ENCODE data around the gene BBS5.
"Not testable (repeated sequence)": the region's sequence is repeated elsewhere in the genome, so short reads cannot be mapped to it uniquely, and the experiment has no call there.

Gene BBS5

GRCh38 chr2:169479257-169480078, at the start of gene BBS5:
Gene BBS5, plus strand, starts transcription at chr2:169479494. Its CDS starts 60 bp downstream, at chr2:169479554.
- Histone ChIP-seq H3K9ac (peak within 1 kb of the TSS; percentile 73), H3K79me2 (no peaks in the 10 kb centered on the region), H3K36me3 (ENCODE audit: control insufficient read depth, insufficient read depth, low read length) (no peaks in the 10 kb centered on the region), H3K4me1 (no peaks in the 10 kb centered on the region), H3K9me3 (ENCODE audit: control insufficient read depth, low read length) (no peaks in the 10 kb centered on the region), H3K27ac (peak within 1 kb of the TSS; percentile 53), H3K4me3 (ENCODE audit: low read depth, low read length) (peak within 1 kb of the TSS; percentile 94), H2AFZ (peak within 1 kb of the TSS; percentile 94), H3K4me2 (ENCODE audit: low read length) (peak within 1 kb of the TSS; percentile 94), H3K27me3 (ENCODE audit: control insufficient read depth, insufficient read depth, low read length) (no peaks in the 10 kb centered on the region)
- peak; percentile 45 for TF ChIP-seq CTCF (IDR thresholded peaks at IDR 0.05)

- not testable (repeated sequence) for H3K4me2 ChIP-seq (ENCODE audit: low read length); H3K9me3 ChIP-seq (ENCODE audit: control insufficient read depth, low read length); H3K4me3 ChIP-seq (ENCODE audit: low read depth, low read length); H3K36me3 ChIP-seq (ENCODE audit: control insufficient read depth, insufficient read depth, low read length); H3K27ac ChIP-seq; H3K9ac ChIP-seq; H3K27me3 ChIP-seq (ENCODE audit: control insufficient read depth, insufficient read depth, low read length); H2AFZ ChIP-seq; H3K79me2 ChIP-seq; H3K4me1 ChIP-seq
Observed at GRCh38 chr2:169431772-169432171, 47.5 kb upstream of the BBS5 start.

GRCh38 chr2:169434236-169434635, 45.1 kb upstream of the BBS5 start:
- not testable (repeated sequence) for H3K4me1 ChIP-seq; H3K27me3 ChIP-seq (ENCODE audit: control insufficient read depth, insufficient read depth, low read length); H3K79me2 ChIP-seq; H3K27ac ChIP-seq; H3K4me2 ChIP-seq (ENCODE audit: low read length); H2AFZ ChIP-seq; H3K36me3 ChIP-seq (ENCODE audit: control insufficient read depth, insufficient read depth, low read length); H3K4me3 ChIP-seq (ENCODE audit: low read depth, low read length); H3K9ac ChIP-seq; H3K9me3 ChIP-seq (ENCODE audit: control insufficient read depth, low read length)

- Histone ChIP-seq H3K9ac (no peak overlapping the region), H3K36me3 (ENCODE audit: control insufficient read depth, insufficient read depth, low read length) (no peaks in the 10 kb centered on the region), H3K79me2 (no peaks in the 10 kb centered on the region), H3K4me3 (ENCODE audit: low read depth, low read length) (no peak overlapping the region), H3K4me2 (ENCODE audit: low read length) (no peak overlapping the region), H2AFZ (no peak overlapping the region), H3K27me3 (ENCODE audit: control insufficient read depth, insufficient read depth, low read length) (no peaks in the 10 kb centered on the region), H3K4me1 (no peaks in the 10 kb centered on the region), H3K27ac (no peak overlapping the region), H3K9me3 (ENCODE audit: control insufficient read depth, low read length) (no peaks in the 10 kb centered on the region)
- TF ChIP-seq CTCF (IDR thresholded peaks at IDR 0.05) = no peak
Observed at GRCh38 chr2:169438466-169439072, 40.7 kb upstream of the BBS5 start.

- no peak for TF ChIP-seq CTCF (IDR thresholded peaks at IDR 0.05)
- Histone ChIP-seq H3K9ac (no peak overlapping the region), H3K27me3 (ENCODE audit: control insufficient read depth, insufficient read depth, low read length) (no peaks in the 10 kb centered on the region), H3K36me3 (ENCODE audit: control insufficient read depth, insufficient read depth, low read length) (no peaks in the 10 kb centered on the region), H3K27ac (no peak overlapping the region), H3K4me2 (ENCODE audit: low read length) (no peak overlapping the region), H2AFZ (no peak overlapping the region), H3K4me1 (no peaks in the 10 kb centered on the region), H3K9me3 (ENCODE audit: control insufficient read depth, low read length) (no peaks in the 10 kb centered on the region), H3K79me2 (no peaks in the 10 kb centered on the region), H3K4me3 (ENCODE audit: low read depth, low read length) (no peak overlapping the region)
Observed at GRCh38 chr2:169439900-169440299, 39.4 kb upstream of the BBS5 start.

All from parathyroid adenoma (tissue), 2 donors.